GM10266 (cell line): ENCODE measurements around the gene GPI.
A peak's percentile ranks its signal among the peaks of the same experiment; 100 is the strongest.

ENCODE experiments used
- DNase-seq: peaks from one replicate; pipeline ENCODE4 v3.0.0; 2012; ENCODE audit errors: extremely low spot score
- TF ChIP-seq, protein P1 (sequence below): IDR thresholded peaks from 2 replicates; pipeline ENCODE4 v1.5.1; 2012; ENCODE audit warnings: mild to moderate bottlenecking, low read depth; ENCODE audit not compliant: control insufficient read depth, insufficient read depth; ENCODE audit errors: missing control alignments

GPI gene

DNA sequence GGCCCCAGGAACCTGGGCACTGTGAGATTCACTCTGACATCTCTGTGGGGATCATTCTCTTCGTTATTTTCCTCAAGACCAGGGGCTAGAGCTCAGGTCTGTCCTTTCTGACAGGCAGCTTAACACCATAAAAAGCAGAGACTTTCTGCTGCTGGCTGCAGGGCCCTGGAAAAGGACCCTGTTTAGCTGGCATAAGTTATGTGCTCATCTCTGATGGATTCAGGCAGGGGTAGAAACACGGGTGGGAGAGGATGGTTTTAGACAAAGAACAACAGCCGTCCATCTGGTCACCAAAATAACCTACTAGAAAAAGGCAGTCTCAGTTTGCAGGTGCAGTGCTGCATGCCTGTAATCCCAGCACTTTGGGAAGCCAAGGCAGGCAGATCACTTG, 2.3 kb upstream of the GPI start:
- TF ChIP-seq, protein P1, sequence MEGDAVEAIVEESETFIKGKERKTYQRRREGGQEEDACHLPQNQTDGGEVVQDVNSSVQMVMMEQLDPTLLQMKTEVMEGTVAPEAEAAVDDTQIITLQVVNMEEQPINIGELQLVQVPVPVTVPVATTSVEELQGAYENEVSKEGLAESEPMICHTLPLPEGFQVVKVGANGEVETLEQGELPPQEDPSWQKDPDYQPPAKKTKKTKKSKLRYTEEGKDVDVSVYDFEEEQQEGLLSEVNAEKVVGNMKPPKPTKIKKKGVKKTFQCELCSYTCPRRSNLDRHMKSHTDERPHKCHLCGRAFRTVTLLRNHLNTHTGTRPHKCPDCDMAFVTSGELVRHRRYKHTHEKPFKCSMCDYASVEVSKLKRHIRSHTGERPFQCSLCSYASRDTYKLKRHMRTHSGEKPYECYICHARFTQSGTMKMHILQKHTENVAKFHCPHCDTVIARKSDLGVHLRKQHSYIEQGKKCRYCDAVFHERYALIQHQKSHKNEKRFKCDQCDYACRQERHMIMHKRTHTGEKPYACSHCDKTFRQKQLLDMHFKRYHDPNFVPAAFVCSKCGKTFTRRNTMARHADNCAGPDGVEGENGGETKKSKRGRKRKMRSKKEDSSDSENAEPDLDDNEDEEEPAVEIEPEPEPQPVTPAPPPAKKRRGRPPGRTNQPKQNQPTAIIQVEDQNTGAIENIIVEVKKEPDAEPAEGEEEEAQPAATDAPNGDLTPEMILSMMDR, result no peak

DNA sequence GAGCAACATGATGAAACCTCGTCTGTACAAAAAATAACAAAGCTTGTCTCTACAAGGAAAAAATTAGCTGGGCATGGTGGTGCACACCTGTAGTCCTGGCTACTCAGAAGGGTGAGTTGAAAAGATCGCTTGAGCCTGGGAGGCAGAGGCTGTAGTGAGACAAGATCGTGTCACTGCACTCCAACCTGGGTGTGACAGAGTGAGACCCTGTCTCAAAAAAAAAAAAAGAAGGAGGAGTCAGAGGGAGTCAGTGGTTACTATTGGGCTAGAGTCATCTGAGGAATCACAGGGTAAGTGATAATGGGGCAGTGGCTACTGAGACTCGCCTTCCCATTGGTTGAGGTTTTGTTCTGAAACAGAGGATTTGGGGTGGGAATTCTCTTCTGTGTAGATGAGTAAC, 1.9 kb upstream of the GPI start:
- TF ChIP-seq, protein P1, result no peak
- no peak for DNase-seq

More for the DNA sequence above, 2.3 kb upstream of the GPI start:
- no peak for DNase-seq

DNA sequence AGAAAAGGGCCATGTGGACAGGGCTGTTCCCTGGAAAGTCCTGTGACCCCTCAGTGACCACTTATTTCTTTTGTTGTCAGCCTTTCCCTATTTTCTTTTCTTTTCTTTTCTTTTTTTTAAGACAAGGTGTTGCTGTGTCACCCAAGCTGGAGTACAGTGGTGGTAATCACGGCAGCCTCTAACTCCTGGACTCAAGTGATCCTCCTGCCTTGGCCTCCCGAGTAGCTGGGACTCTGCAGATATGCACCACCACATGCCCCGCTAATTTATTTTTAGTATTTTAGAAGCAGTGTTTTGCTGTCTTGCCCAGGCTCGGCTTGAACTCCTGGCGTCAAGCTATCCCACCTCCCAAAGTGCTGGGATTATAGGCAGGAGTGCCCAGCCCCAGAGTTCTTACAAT, 1.1 kb upstream of the GPI start:
- TF ChIP-seq, protein P1, result no peak

DNA sequence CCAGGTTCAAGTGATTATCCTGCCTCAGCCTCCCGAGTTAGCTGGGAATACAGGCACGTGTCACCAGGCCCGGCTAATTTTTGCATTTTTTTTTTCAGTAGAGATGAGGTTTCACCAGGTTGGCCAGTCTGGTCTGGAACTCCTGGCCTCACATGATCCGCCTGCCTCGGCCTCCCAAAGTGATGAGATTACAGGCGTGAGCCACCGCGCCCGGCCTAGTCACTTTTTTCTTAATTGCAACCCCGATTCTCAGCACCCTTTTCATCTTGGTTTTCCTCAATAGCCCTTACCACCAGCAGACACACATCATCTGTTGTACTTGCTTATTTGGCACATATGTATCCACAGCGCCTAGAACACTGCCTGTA, 550 bp upstream of the GPI start:
- TF ChIP-seq, protein P1, result no peak
- DNase-seq, result no peak

More for the DNA sequence above, 1.1 kb upstream of the GPI start:
- no peak for DNase-seq

DNA sequence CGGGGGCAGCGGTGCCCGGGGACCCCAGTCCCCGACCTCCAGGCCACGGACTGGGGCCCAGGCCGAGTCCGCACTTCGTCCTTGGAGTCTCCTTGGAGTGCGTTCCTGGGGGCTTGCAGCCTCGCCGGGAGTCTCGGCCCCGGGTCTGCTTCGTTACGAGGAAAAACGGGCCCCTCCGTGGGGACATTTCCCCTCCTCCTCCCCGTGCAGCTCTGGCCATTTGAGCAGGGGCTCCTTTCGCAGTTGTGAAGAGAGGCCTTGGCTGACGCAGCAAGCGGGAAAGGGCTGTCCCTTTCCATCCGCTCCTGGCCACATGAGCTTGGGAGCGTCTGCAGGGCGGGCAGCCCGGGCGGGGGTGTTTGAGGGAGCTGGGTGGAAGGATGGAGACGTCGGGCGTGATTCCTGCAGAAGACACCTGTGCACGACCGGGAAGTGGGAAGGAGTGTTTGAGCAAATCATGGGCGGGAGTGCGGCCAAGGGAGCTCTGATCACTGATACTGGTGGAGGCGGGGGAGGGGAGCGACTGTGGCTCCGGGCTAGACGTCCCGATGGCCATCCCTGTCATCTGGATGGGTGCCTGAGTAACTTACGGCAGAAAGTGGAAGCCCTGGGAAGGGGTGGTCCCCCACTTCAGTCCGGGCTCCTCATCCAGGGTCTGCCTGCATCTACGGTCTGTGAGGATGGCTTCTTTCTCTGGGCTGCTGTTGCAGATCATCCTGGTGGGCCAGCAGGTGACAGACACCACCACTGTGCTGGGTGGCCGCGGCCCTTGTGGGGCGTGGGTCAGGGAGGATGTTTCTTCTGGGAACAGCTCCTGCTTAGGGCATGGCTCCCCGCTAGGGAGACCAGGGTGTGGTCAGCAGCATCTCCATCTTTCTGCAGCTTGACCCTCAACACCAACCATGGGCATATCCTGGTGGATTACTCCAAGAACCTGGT, 736 bp downstream of the GPI start:
- DNase-seq, result peak; percentile 43
- TF ChIP-seq, protein P1, result no peak

DNA sequence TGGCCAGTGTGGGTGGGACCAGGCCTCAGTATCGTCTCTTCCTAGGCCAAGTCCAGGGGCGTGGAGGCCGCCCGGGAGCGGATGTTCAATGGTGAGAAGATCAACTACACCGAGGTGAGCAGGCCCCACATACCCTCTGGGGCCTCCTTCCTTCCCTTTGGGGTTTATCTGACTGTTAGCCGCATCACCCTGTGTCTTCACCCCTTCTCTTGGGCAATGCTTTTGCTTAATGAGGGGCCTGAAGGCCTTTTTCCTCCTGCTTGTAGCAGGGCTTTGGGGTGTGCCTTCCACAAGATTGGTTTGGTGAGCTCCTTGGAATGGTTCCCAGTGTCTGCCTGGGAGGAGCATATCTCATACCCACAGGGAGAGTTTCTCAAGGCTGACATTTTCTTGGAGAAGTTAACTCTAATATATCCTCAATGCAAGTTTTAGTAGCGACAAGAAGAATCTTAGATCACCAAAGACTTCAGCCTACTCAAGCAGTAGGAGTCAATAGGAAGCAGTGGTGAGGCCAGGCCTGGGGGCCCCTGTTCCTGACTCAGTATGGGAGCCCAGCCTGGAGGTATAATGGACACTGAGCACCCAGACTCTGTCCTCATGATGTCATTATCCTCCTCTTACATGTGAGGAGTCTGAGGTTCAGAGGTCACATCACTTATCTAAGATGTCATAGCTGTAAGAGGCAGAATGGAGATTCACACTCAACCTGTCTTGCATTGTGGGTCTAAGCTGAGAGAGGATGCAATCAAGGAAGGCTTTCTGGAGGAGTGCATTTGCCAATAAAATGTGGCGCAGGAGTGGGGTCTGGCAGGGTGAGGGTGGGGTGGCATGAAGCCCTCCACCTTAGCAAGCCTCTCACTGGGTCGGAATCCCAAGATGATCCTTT, 2.0 kb downstream of the GPI start:
- TF ChIP-seq, protein P1, result no peak
- no peak for DNase-seq
